HepG2 (cell line): ENCODE measurements around the gene ANG. TPM values are rescaled to one million over a fixed set of nuclear protein-coding genes. Genes with fewer than 3 reads are reported as not detected.
A peak's percentile ranks its signal among the peaks of the same experiment; 100 is the strongest.

Experiments used
- ARNTL ChIP-seq: sonication (generic); formaldehyde crosslinking; IDR thresholded peaks from 2 replicates; pipeline ENCODE4 v1.4.0; 2020; ENCODE audit warnings: mild to moderate bottlenecking, missing genetic modification reagents
- ASH2L ChIP-seq: fragments of 300-600, 200-600 bp; sonication (generic); IDR thresholded peaks from 2 replicates; pipeline ENCODE4 v1.7.0; 2017; ENCODE audit warnings: low read depth, mild to moderate bottlenecking, moderate library complexity, mixed read lengths, low read length; ENCODE audit not compliant: insufficient read length
- CHD2 ChIP-seq: IDR thresholded peaks from 2 replicates; pipeline ENCODE4 v1.6.1; 2011; ENCODE audit warnings: low read depth, low read length, improper control_type of control experiment
- ELK4 ChIP-seq: sonication (generic); formaldehyde crosslinking; IDR thresholded peaks from 2 replicates; pipeline ENCODE4 v1.9.0; 2021; ENCODE audit warnings: missing genetic modification reagents, borderline replicate concordance
- ESRRA ChIP-seq: sonication (generic); formaldehyde crosslinking; IDR thresholded peaks from 2 replicates; pipeline ENCODE4 v1.5.1; 2020; ENCODE audit warnings: mild to moderate bottlenecking, low read depth, missing genetic modification reagents
- GATAD2A ChIP-seq: IDR thresholded peaks from 2 replicates; pipeline ENCODE4 v1.6.1; 2016
- HDAC6 ChIP-seq: fragments of 200-600 bp; sonication (generic); IDR thresholded peaks from 2 replicates; pipeline ENCODE4 v1.7.0; 2017; ENCODE audit warnings: mild to moderate bottlenecking, antibody characterized with exemption, low read length, low read depth
- MBD4 ChIP-seq: IDR thresholded peaks from 2 replicates; pipeline ENCODE4 v1.6.1; 2012; ENCODE audit warnings: low read length, inconsistent platforms, borderline replicate concordance
- MXD3 ChIP-seq: IDR thresholded peaks from 2 replicates; pipeline ENCODE4 v1.6.1; 2016; ENCODE audit warnings: mild to moderate bottlenecking, missing biosample characterization, missing genetic modification reagents
- NR2F6 ChIP-seq, 2 experiments: IDR thresholded peaks; 2 replicates each; pipeline ENCODE4 v1.6.1; 2016; ENCODE audit warnings: antibody characterized with exemption in 1 of 2, mild to moderate bottlenecking in 1 of 2
- PREB ChIP-seq: sonication (generic); formaldehyde crosslinking; IDR thresholded peaks from 2 replicates; pipeline ENCODE4 v1.4.0; 2020; ENCODE audit warnings: missing genetic modification reagents
- RBM39 ChIP-seq: fragments of 200-400 bp; formaldehyde crosslinking; IDR thresholded peaks from one replicate; pipeline ENCODE4 v1.6.1; 2018; ENCODE audit warnings: antibody characterized with exemption, mild to moderate bottlenecking, low read depth, low read length; ENCODE audit not compliant: poor library complexity, severe bottlenecking
- SKIL ChIP-seq: sonication (generic); formaldehyde crosslinking; IDR thresholded peaks from 2 replicates; pipeline ENCODE4 v1.8.0; 2022; ENCODE audit warnings: missing genetic modification reagents, mild to moderate bottlenecking, moderate library complexity, borderline replicate concordance
- TBL1XR1 ChIP-seq: fragments of 150-350 bp; IDR thresholded peaks from 2 replicates; pipeline ENCODE4 v1.6.1; 2014; ENCODE audit warnings: borderline replicate concordance, low read length; ENCODE audit not compliant: partially characterized antibody
- THYN1 ChIP-seq: sonication (generic); formaldehyde crosslinking; IDR thresholded peaks from 2 replicates; pipeline ENCODE4 v1.8.1; 2023; ENCODE audit warnings: low read depth, mild to moderate bottlenecking, moderate library complexity, missing genetic modification reagents, borderline replicate concordance
- UBTF ChIP-seq: sonication (generic); formaldehyde crosslinking; IDR thresholded peaks from 2 replicates; pipeline ENCODE4 v1.4.0; 2020; ENCODE audit warnings: mild to moderate bottlenecking, missing genetic modification reagents
- ZBTB25 ChIP-seq: IDR thresholded peaks from 2 replicates; pipeline ENCODE4 v1.6.1; 2018; ENCODE audit warnings: missing genetic modification reagents
- ZFY ChIP-seq: sonication (generic); formaldehyde crosslinking; IDR thresholded peaks from 2 replicates; pipeline ENCODE4 v1.4.0; 2020; ENCODE audit warnings: missing genetic modification reagents
- ZNF451 ChIP-seq: sonication (generic); formaldehyde crosslinking; IDR thresholded peaks from 2 replicates; pipeline ENCODE4 v1.5.0; 2020; ENCODE audit warnings: mild to moderate bottlenecking, missing genetic modification reagents
- ZNF563 ChIP-seq: sonication (generic); formaldehyde crosslinking; IDR thresholded peaks from 2 replicates; pipeline ENCODE4 v1.8.0; 2022; ENCODE audit warnings: mild to moderate bottlenecking, moderate library complexity, missing genetic modification reagents
- ZNF850 ChIP-seq: sonication (generic); formaldehyde crosslinking; conservative IDR thresholded peaks from 2 replicates; pipeline ENCODE4 v1.9.0; 2021; ENCODE audit warnings: mild to moderate bottlenecking, missing genetic modification reagents
- polyA plus RNA-seq, 8 experiments: library from polyadenylated mRNA; depleted of rRNA in 3 of 8; stranded (reverse) in 7 of 8; unstranded in 1 of 8; fragments of >200 nt; fragmentation: Illumina TruSeq in 4 of 8; extraction: Trizol in 4 of 8; gene quantifications; 2 replicates each; pipeline versions ENCODE4 v1.2.1 to v1.2.3, GENCODE V29; 2011 to 2016; ENCODE audit warnings: low read depth in 4 of 8, missing spikeins in 1 of 8, mixed read lengths in 1 of 8; ENCODE audit not compliant: insufficient read depth in 1 of 8
- total RNA-seq, 5 experiments: library from RNA; depleted of rRNA; stranded (reverse); fragments of >200 nt; fragmentation: Illumina TruSeq; extraction: Trizol; gene quantifications; 2 replicates each; pipeline ENCODE4 v1.2.3, GENCODE V29; 2016; ENCODE audit warnings: low read depth in 1 of 5

ANG gene
- total and polyA plus RNA-seq, 2 of the 13 experiments (the other 11 are each of a cell fraction or from before 2014, with no cell fraction given): 83.6 to 401 TPM

- TF ChIP-seq ZNF850 (CRISPR knock-in tag) (no peak), GATAD2A (CRISPR knock-in tag) (peak; percentile 59), NR2F6 (IDR thresholded peaks at IDR 0.05) (no peak), NR2F6 (CRISPR knock-in tag; IDR thresholded peaks at IDR 0.05) (peak; percentile 38; the same call in 1 of the 2 replicates), UBTF (CRISPR knock-in tag) (no peak), ZNF451 (CRISPR knock-in tag) (no peak), MXD3 (CRISPR knock-in tag) (no peak), MBD4 (no peak), CHD2 (no peak), SKIL (CRISPR knock-in tag) (no peak), ZNF563 (CRISPR knock-in tag) (no peak), RBM39 (no peak), ARNTL (CRISPR knock-in tag) (no peak), THYN1 (CRISPR knock-in tag) (no peak), ZBTB25 (CRISPR knock-in tag) (no peak), ELK4 (no peak), ZFY (CRISPR knock-in tag) (no peak), HDAC6 (no peak), TBL1XR1 (no peak), ASH2L (peak; percentile 49), PREB (no peak), ESRRA (no peak)
Measured at GRCh38 chr14:20690848-20691640, 2.5 kb downstream of the ANG start (continued).
